ENCODE results near the gene GALNT1.

GALNT1 gene

DNA sequence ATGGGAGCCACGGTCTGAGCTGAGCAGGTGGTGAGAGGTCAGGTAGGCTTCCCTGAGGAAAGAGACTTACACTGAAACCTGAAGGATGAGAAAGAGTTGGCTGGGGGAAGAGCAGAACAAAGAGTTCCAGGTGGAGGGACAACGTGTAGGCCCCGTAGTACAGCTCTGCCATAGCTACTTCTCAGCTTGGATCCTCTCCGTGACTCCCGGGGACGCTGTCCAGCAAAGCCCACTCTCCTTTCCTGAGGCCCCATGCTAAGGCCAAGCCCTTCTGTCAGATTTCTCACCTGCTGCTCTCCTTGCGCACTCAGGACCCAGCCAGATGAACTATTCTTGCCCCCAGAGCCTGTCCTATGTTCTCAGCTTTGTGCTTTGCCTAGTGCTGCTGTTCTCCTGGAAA lies 173.8 kb downstream of the GALNT1 start:
- H3K27ac ChIP-seq (ENCODE audit: insufficient read depth, low read length, poor library complexity, severe bottlenecking) = no peak overlapping the region
- no peak for DNase-seq

DNA sequence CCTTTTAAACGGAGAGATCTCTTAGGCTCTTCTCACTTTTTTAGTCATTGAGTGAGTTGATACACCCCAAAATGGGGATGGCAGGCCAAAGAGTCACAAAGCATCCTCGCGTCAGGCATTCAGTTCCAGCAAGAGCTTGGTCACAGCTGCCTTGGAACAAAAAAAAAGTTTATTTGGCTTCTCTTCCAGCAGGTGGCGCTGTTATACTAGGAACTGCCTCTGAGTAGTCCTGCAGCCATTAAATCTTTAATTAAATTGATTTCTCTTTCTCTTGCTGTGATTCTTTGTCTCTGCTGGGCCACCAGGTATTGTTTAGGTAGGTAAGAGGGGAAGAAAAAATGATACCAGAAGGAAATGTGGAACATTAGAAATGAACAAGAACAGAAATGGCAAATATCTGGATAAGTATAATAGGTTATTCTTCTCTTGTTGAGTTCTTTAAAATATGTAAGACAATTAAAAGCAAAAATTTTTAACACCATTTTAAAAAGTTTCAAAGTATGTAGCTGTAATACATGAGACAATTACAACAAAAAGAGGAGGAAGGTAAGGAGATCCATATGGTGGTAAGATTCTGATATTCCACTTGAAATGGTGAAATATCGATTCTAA lies 175.1 kb downstream of the GALNT1 start:
- H3K4me3 ChIP-seq (ENCODE audit: insufficient read depth, low read depth, low read length, poor library complexity, severe bottlenecking) = no peak overlapping the region
- DNase-seq = peak in 1 of 3 donors; percentile 34
- no peaks in the 10 kb centered on the region for H3K9me3 ChIP-seq (ENCODE audit: control insufficient read depth, low read length)
- H3K4me1 ChIP-seq (ENCODE audit: control insufficient read depth, insufficient read depth, low read length, poor library complexity, severe bottlenecking) = no peaks in the 10 kb centered on the region
- no peaks in the 10 kb centered on the region for H3K36me3 ChIP-seq (ENCODE audit: control insufficient read depth, insufficient read depth, low read length)
- no peaks in the 10 kb centered on the region for H3K27me3 ChIP-seq (replicated peaks; ENCODE audit: control insufficient read depth, insufficient read depth, low read length, poor library complexity, severe bottlenecking)
- H3K27ac ChIP-seq (ENCODE audit: insufficient read depth, low read length, poor library complexity, severe bottlenecking) = no peak overlapping the region

More for the DNA sequence above, 173.8 kb downstream of the GALNT1 start:
- Histone ChIP-seq H3K4me3 (ENCODE audit: insufficient read depth, low read depth, low read length, poor library complexity, severe bottlenecking) (no peak overlapping the region), H3K36me3 (ENCODE audit: control insufficient read depth, insufficient read depth, low read length) (no peaks in the 10 kb centered on the region), H3K27me3 (replicated peaks; ENCODE audit: control insufficient read depth, insufficient read depth, low read length, poor library complexity, severe bottlenecking) (no peaks in the 10 kb centered on the region), H3K4me1 (ENCODE audit: control insufficient read depth, insufficient read depth, low read length, poor library complexity, severe bottlenecking) (no peaks in the 10 kb centered on the region), H3K9me3 (ENCODE audit: control insufficient read depth, low read length) (no peaks in the 10 kb centered on the region)
